ENCODE measurements around the gene INSM1.

- TF ChIP-seq MXD3 (CRISPR knock-in tag; IDR thresholded peaks at IDR 0.05) (no peak), CTCF (CRISPR knock-in tag; IDR thresholded peaks at IDR 0.05) (no peak), KDM2A (CRISPR knock-in tag; IDR thresholded peaks at IDR 0.05; ENCODE audit: borderline replicate concordance, low read depth) (no peak), ZNF318 (CRISPR knock-in tag; IDR thresholded peaks at IDR 0.05) (no peak), ZNF225 (CRISPR knock-in tag; IDR thresholded peaks at IDR 0.05) (no peak), ZSCAN5A (CRISPR knock-in tag; IDR thresholded peaks at IDR 0.05; ENCODE audit: borderline replicate concordance) (no peak), ZNF263 (CRISPR knock-in tag; IDR thresholded peaks at IDR 0.05) (no peak), GLMP (CRISPR knock-in tag; IDR thresholded peaks at IDR 0.05; ENCODE audit: borderline replicate concordance) (no peak), MBD4 (IDR thresholded peaks at IDR 0.05; ENCODE audit: borderline replicate concordance, low read length) (no peak), POLR2AphosphoS5 (IDR thresholded peaks at IDR 0.05; ENCODE audit: low read depth, low read length) (no peak), ZBTB34 (CRISPR knock-in tag; IDR thresholded peaks at IDR 0.05) (no peak), JUND (CRISPR knock-in tag; IDR thresholded peaks at IDR 0.05) (no peak)
Observed at GRCh38 chr20:20399531-20400500, 31.9 kb downstream of the INSM1 start.

All from HepG2 (cell line).